Muscle layer of colon (tissue), 2 donors: Measurements from ENCODE around the gene PRRC1.
"Not testable (repeated sequence)": the region's sequence is repeated elsewhere in the genome, so short reads cannot be mapped to it uniquely, and the experiment has no call there.

Experiments
- H3K27ac ChIP-seq: one replicate; pipeline ENCODE4 v1.7.0; 2013; ENCODE audit warnings: low read depth, mild to moderate bottlenecking, low read length, moderate library complexity
- H3K27me3 ChIP-seq, 2 donors: one replicate each; pipeline ENCODE4 v1.7.0; 2013; ENCODE audit warnings: low read length in 2 of 2, mild to moderate bottlenecking in 2 of 2; ENCODE audit not compliant: insufficient read depth in 2 of 2, control insufficient read depth in 1 of 2
- H3K36me3 ChIP-seq: one replicate; pipeline ENCODE4 v1.7.0; 2013; ENCODE audit warnings: mild to moderate bottlenecking, low read length; ENCODE audit not compliant: insufficient read depth
- H3K4me1 ChIP-seq: one replicate; pipeline ENCODE4 v1.7.0; 2013; ENCODE audit warnings: mild to moderate bottlenecking, low read length; ENCODE audit not compliant: insufficient read depth
- H3K4me3 ChIP-seq, 2 donors: one replicate each; pipeline ENCODE4 v1.7.0; 2013; ENCODE audit warnings: low read length in 2 of 2, low read depth in 1 of 2, mild to moderate bottlenecking in 1 of 2, moderate library complexity in 1 of 2
- H3K9ac ChIP-seq: one replicate; pipeline ENCODE4 v1.7.0; 2013; ENCODE audit warnings: low read length
- H3K9me3 ChIP-seq: one replicate; pipeline ENCODE4 v1.7.0; 2013; ENCODE audit warnings: mild to moderate bottlenecking, low read length
- donor health status: abdominal sarcoma.
- donor health status: Adenocarcinoma of cecum.

Gene PRRC1

GRCh38 chr5:127567026-127567768, 49.8 kb downstream of the PRRC1 start:
- H3K27me3 ChIP-seq = no peaks in the 10 kb centered on the region
- H3K27ac ChIP-seq = no peak overlapping the region
- no peak overlapping the region for H3K9ac ChIP-seq
- no peak overlapping the region for H3K4me3 ChIP-seq
- peaks cover 14% of the 10 kb centered on the region for H3K4me1 ChIP-seq
- H3K36me3 ChIP-seq = no peaks in the 10 kb centered on the region
- no peaks in the 10 kb centered on the region for H3K9me3 ChIP-seq

- Histone ChIP-seq H3K4me1 (peaks cover 14% of the 10 kb centered on the region), H3K27ac (no peak overlapping the region), H3K36me3 (no peaks in the 10 kb centered on the region), H3K9ac (no peak overlapping the region), H3K9me3 (no peaks in the 10 kb centered on the region), H3K27me3 (no peaks in the 10 kb centered on the region), H3K4me3 (no peak overlapping the region)
These were observed 50.7 kb downstream of the PRRC1 start for GRCh38 chr5:127568166-127568565.

GRCh38 chr5:127569471-127569870, 52.0 kb downstream of the PRRC1 start:
- H3K27ac ChIP-seq, H3K9ac ChIP-seq, H3K36me3 ChIP-seq, H3K4me3 ChIP-seq, H3K9me3 ChIP-seq, H3K4me1 ChIP-seq, H3K27me3 ChIP-seq: not testable (repeated sequence)

- Histone ChIP-seq H3K27ac (peak overlapping the region; percentile 12), H3K27me3 (no peaks in the 10 kb centered on the region), H3K4me3 (no peak overlapping the region), H3K36me3 (no peaks in the 10 kb centered on the region), H3K9ac (no peak overlapping the region), H3K9me3 (no peaks in the 10 kb centered on the region), H3K4me1 (peaks cover 7% of the 10 kb centered on the region)
These were observed 54.1 kb downstream of the PRRC1 start for GRCh38 chr5:127571314-127572131.

GRCh38 chr5:127572930-127573329, 55.5 kb downstream of the PRRC1 start:
- Histone ChIP-seq H3K9ac (no peak overlapping the region), H3K36me3 (no peaks in the 10 kb centered on the region), H3K9me3 (no peaks in the 10 kb centered on the region), H3K4me3 (no peak overlapping the region), H3K27ac (no peak overlapping the region), H3K27me3 (no peaks in the 10 kb centered on the region), H3K4me1 (peaks cover 7% of the 10 kb centered on the region)

GRCh38 chr5:127574852-127575679, 57.6 kb downstream of the PRRC1 start:
- no peak overlapping the region for H3K27ac ChIP-seq
- no peaks in the 10 kb centered on the region for H3K36me3 ChIP-seq

GRCh38 chr5:127577458-127577857, 60.0 kb downstream of the PRRC1 start:
- Histone ChIP-seq H3K9me3 (no peaks in the 10 kb centered on the region), H3K4me1 (no peaks in the 10 kb centered on the region), H3K4me3 (no peak overlapping the region), H3K36me3 (no peaks in the 10 kb centered on the region), H3K27ac (no peak overlapping the region), H3K9ac (no peak overlapping the region), H3K27me3 (no peaks in the 10 kb centered on the region)

More at GRCh38 chr5:127574852-127575679, 57.6 kb downstream of the PRRC1 start:
- Histone ChIP-seq H3K27me3 (no peaks in the 10 kb centered on the region), H3K9me3 (no peaks in the 10 kb centered on the region), H3K4me3 (no peak overlapping the region), H3K9ac (no peak overlapping the region), H3K4me1 (peaks cover 7% of the 10 kb centered on the region)

- Histone ChIP-seq H3K9ac (no peak overlapping the region), H3K4me3 (no peak overlapping the region), H3K9me3 (no peaks in the 10 kb centered on the region), H3K4me1 (no peaks in the 10 kb centered on the region), H3K27me3 (no peaks in the 10 kb centered on the region), H3K36me3 (no peaks in the 10 kb centered on the region), H3K27ac (no peak overlapping the region)
These were observed 63.3 kb downstream of the PRRC1 start for GRCh38 chr5:127580731-127581130.

- H3K9ac ChIP-seq = no peak overlapping the region
- H3K4me3 ChIP-seq = no peak overlapping the region
- H3K27me3 ChIP-seq = no peaks in the 10 kb centered on the region
- H3K36me3 ChIP-seq = no peaks in the 10 kb centered on the region
- no peak overlapping the region for H3K27ac ChIP-seq
- no peaks in the 10 kb centered on the region for H3K9me3 ChIP-seq
- no peaks in the 10 kb centered on the region for H3K4me1 ChIP-seq
These were observed 64.0 kb downstream of the PRRC1 start for GRCh38 chr5:127581450-127581849.

GRCh38 chr5:127582773-127583370, 65.4 kb downstream of the PRRC1 start:
- H3K4me3 ChIP-seq = no peak overlapping the region
- H3K27ac ChIP-seq = no peak overlapping the region
- no peaks in the 10 kb centered on the region for H3K27me3 ChIP-seq
- H3K4me1 ChIP-seq = no peaks in the 10 kb centered on the region
- H3K9me3 ChIP-seq = no peaks in the 10 kb centered on the region
- H3K9ac ChIP-seq = no peak overlapping the region
- no peaks in the 10 kb centered on the region for H3K36me3 ChIP-seq

GRCh38 chr5:127583866-127584265, 66.4 kb downstream of the PRRC1 start:
- H3K36me3 ChIP-seq = no peaks in the 10 kb centered on the region
- H3K27me3 ChIP-seq = no peaks in the 10 kb centered on the region
- H3K9me3 ChIP-seq = no peaks in the 10 kb centered on the region
- no peaks in the 10 kb centered on the region for H3K4me1 ChIP-seq
- no peak overlapping the region for H3K9ac ChIP-seq
- no peak overlapping the region for H3K27ac ChIP-seq
- H3K4me3 ChIP-seq = no peak overlapping the region
